Upper lobe of right lung (tissue), 1 donor: ENCODE measurements around the gene TRAPPC11. TPM values are rescaled to one million over a fixed set of nuclear protein-coding genes. Genes with fewer than 3 reads are reported as not detected.
"Not testable (repeated sequence)": the region's sequence is repeated elsewhere in the genome, so short reads cannot be mapped to it uniquely, and the experiment has no call there.

Experiments
- ATAC-seq: fragments of 200-7000 bp; cut with Tn5 transposase; one replicate; pipeline ENCODE4 v1.9.1; 2020; ENCODE audit warnings: mild to moderate bottlenecking, moderate library complexity
- DNase-seq: peaks from one replicate; pipeline ENCODE4 v3.0.0-alpha.2; 2020
- H3K27ac ChIP-seq: fragments of 200-600 bp; one replicate; pipeline ENCODE4 v1.8.0; 2022
- H3K27me3 ChIP-seq: fragments of 200-600 bp; one replicate; pipeline ENCODE4 v1.8.0; 2022; ENCODE audit warnings: mild to moderate bottlenecking
- H3K36me3 ChIP-seq: fragments of 200-600 bp; one replicate; pipeline ENCODE4 v1.8.0; 2022
- H3K4me1 ChIP-seq: fragments of 200-600 bp; one replicate; pipeline ENCODE4 v1.8.0; 2022
- H3K4me3 ChIP-seq: fragments of 200-600 bp; one replicate; pipeline ENCODE4 v1.8.0; 2022; ENCODE audit warnings: mild to moderate bottlenecking
- H3K9me3 ChIP-seq: fragments of 200-600 bp; one replicate; pipeline ENCODE4 v1.8.0; 2022
- intact Hi-C: fragments of 100-400 bp; cut with DNase I; formaldehyde crosslinking; loops from one replicate; pipeline ENCODE4 v1.11.0; 2022
- total RNA-seq: library from RNA; stranded (reverse); fragmentation: NEBNext Ultra II Directional; extraction: Animal tissue kit (Norgen Biotek cat#: 25700); gene quantifications from one replicate; pipeline ENCODE4 v1.2.1, GENCODE V29; 2021
- TF ChIP-seq, protein P1 (sequence below): fragments of 200-600 bp; IDR thresholded peaks from one replicate; pipeline ENCODE4 v1.8.0; 2022; ENCODE audit warnings: antibody characterized with exemption
- donor health status: DM: no; HTN: yes; CAD: no; lungs with severe emphysema.

TRAPPC11 gene
- total RNA-seq, 1 donor from 2014 or later: 31.7 TPM

DNA sequence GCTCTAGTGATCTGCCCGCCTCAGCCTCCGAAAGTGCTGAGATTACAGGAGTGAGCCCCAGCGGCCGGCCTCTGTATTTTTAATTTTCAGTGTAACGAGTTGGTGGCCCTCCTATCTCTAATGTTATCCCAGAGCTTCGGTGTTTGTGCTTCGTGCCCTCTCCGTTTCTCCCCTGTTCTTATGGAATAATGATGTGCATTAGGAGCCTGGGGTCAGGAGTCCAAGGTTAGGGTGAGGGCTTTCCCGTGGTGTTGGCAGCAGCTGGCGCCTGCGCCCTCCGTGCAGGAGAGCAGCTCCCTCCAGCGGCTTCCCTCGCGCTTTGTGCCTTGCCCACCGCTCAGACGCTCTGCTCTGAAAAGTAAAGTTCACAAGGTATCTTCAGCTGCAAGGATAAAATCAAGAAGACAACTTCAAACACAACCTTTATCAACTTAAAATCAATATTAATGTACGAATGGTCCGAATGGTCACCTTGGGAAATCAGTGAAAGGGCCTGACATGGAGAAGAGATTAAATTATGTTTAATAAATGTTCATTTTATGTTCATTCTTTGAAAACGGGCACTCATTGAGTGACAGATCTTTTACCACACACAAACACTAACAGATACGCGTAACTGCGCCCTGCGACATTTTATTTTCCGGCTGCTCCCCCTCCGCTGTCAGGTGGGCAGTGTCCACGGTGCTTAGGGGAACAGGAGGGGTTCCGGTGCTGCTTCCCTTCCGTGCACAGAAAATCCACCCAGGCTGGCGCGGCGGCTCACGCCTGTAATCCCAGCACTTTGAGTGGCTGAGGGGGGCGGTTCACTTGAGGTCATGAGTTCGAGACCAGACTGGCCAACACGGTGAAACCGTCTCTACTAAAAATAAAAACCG, 62.4 kb downstream of the TRAPPC11 start:
- H3K4me3 ChIP-seq: peak overlapping the region; percentile 60
- TF ChIP-seq, protein P1, sequence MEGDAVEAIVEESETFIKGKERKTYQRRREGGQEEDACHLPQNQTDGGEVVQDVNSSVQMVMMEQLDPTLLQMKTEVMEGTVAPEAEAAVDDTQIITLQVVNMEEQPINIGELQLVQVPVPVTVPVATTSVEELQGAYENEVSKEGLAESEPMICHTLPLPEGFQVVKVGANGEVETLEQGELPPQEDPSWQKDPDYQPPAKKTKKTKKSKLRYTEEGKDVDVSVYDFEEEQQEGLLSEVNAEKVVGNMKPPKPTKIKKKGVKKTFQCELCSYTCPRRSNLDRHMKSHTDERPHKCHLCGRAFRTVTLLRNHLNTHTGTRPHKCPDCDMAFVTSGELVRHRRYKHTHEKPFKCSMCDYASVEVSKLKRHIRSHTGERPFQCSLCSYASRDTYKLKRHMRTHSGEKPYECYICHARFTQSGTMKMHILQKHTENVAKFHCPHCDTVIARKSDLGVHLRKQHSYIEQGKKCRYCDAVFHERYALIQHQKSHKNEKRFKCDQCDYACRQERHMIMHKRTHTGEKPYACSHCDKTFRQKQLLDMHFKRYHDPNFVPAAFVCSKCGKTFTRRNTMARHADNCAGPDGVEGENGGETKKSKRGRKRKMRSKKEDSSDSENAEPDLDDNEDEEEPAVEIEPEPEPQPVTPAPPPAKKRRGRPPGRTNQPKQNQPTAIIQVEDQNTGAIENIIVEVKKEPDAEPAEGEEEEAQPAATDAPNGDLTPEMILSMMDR: peak; percentile 54
- peaks cover 5% of the 10 kb centered on the region for H3K4me1 ChIP-seq
- intact Hi-C loops: no loop called here
- no peaks in the 10 kb centered on the region for H3K27me3 ChIP-seq
- H3K9me3 ChIP-seq: no peaks in the 10 kb centered on the region
- H3K27ac ChIP-seq: peak overlapping the region; percentile 32
- DNase-seq (peak; percentile 88), ATAC-seq (peak; percentile 87)
- no peaks in the 10 kb centered on the region for H3K36me3 ChIP-seq

DNA sequence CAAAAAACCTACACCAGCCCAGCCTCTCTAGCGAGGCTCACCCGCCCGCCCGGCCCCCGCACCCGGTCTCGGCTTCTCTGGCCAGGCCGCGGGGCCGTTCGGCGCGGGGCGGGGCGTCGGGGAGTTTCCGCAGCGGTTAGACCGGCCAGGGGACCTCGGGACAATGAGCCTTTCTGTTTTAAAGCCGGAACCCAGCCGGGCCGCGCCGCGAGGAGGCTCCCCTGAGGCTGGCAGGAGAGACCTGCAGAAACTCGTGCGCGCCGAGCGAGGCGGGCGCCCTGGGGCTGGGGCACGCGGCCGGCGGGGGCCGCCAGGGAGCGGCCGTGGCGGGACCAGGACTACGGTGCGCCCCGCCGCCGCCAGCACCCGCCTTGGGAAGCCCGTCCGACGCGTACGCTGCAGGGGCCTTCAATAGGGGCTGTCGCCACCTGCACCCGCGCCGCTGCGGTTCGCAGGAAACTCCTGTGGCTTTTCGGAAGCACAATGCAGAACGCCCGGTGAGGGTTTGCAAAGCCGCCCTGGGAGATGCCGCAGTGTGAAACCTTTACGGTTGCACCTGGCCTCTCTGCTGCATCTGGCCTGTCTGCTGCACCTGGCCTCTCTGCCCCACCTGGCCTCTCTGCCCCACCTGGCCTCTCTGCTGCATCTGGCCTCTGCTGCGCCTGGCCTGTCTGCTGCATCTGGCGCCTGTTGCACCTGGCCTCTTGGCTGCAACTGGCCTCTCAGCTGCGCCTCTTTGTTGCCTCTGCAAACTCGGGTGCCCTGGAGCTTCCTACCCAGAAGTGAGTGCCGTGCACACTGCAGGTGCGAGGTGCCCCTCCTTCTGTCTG, 63.9 kb downstream of the TRAPPC11 start:
- DNase-seq (peak; percentile 84), ATAC-seq (peak; percentile 83)
- intact Hi-C loops: no loop called here
- Histone ChIP-seq H3K27me3 (no peaks in the 10 kb centered on the region), H3K9me3 (no peaks in the 10 kb centered on the region), H3K4me3 (peak overlapping the region; percentile 60), H3K36me3 (no peaks in the 10 kb centered on the region), H3K4me1 (peaks cover 5% of the 10 kb centered on the region), H3K27ac (no peak overlapping the region)
- TF ChIP-seq, protein P1: no peak

- H3K9me3 ChIP-seq: no peaks in the 10 kb centered on the region
- no peak for ATAC-seq
- intact Hi-C loops: no loop called here
- DNase-seq: no peak
- no peak overlapping the region for H3K4me3 ChIP-seq
- no peak overlapping the region for H3K27ac ChIP-seq
- H3K36me3 ChIP-seq: no peaks in the 10 kb centered on the region
- TF ChIP-seq, protein P1: no peak
- no peaks in the 10 kb centered on the region for H3K27me3 ChIP-seq
- peaks cover 5% of the 10 kb centered on the region for H3K4me1 ChIP-seq
These were observed 64.6 kb downstream of the TRAPPC11 start for GRCh38 chr4:183723561-183724228.

DNA sequence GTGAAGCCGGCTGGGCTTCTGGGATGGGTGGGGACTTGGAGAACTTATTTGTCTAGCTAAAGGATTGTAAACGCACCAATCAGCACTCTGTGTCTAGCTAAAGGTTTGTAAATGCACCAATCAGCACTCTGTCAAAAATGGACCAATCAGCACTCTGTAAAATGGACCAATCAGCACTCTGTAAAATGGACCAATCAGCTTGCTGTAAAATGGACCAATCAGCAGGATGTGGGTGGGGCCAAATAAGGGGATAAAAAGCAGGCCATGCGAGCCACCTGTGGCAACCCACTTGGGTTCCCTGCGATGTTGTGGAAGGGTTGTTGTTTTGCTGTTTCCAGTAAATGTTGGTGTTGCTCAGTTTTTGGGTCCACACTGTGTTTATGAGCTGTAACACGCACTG, 66.5 kb downstream of the TRAPPC11 start:
- H3K4me1 ChIP-seq, DNase-seq, ATAC-seq, H3K4me3 ChIP-seq, H3K36me3 ChIP-seq, H3K9me3 ChIP-seq, H3K27me3 ChIP-seq, H3K27ac ChIP-seq, intact Hi-C loops: not testable (repeated sequence)

- intact Hi-C loops: no loop called here
These were observed 68.4 kb downstream of the TRAPPC11 start for GRCh38 chr4:183727482-183727881.

More at GRCh38 chr4:183727482-183727881, 68.4 kb downstream of the TRAPPC11 start:
- Histone ChIP-seq H3K27ac (no peak overlapping the region), H3K4me1 (peaks cover 5% of the 10 kb centered on the region), H3K36me3 (no peaks in the 10 kb centered on the region), H3K27me3 (no peaks in the 10 kb centered on the region), H3K4me3 (no peak overlapping the region), H3K9me3 (no peaks in the 10 kb centered on the region)
- DNase-seq: no peak
- no peak for ATAC-seq
- TF ChIP-seq, protein P1: no peak
